ENCODE data around the gene TBCCD1.
"Not testable (repeated sequence)": the region's sequence is repeated elsewhere in the genome, so short reads cannot be mapped to it uniquely, and the experiment has no call there.

Gene TBCCD1

DNA sequence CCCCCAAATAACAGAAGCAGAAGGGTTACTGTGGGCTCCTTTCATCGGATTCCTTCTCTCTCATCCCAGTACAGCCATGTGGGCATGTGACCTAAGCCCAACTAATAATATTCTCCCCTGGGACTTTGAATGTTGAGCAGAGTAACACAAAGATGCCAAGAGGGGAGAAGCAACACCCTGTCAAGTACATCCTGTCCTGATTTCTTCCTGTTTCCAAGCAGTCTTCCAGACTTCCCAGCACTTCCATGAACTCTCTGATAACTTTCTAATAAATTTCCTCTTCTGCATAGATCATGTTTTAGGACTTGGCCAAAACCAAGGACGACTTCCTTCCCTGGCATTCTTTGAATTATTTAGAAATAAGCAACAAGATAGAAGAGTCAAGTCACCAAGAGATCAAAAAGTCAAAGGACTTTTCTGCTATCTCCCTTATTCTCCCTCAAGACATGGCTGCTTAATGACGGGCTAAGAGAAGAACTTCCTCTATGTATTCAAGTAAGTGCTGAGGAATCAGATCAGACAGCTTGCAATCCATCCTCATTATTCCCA lies 60.9 kb downstream of the TBCCD1 start:
- no peak for DNase-seq (ENCODE audit: extremely low read depth, low read depth)
- TF ChIP-seq, protein P1, sequence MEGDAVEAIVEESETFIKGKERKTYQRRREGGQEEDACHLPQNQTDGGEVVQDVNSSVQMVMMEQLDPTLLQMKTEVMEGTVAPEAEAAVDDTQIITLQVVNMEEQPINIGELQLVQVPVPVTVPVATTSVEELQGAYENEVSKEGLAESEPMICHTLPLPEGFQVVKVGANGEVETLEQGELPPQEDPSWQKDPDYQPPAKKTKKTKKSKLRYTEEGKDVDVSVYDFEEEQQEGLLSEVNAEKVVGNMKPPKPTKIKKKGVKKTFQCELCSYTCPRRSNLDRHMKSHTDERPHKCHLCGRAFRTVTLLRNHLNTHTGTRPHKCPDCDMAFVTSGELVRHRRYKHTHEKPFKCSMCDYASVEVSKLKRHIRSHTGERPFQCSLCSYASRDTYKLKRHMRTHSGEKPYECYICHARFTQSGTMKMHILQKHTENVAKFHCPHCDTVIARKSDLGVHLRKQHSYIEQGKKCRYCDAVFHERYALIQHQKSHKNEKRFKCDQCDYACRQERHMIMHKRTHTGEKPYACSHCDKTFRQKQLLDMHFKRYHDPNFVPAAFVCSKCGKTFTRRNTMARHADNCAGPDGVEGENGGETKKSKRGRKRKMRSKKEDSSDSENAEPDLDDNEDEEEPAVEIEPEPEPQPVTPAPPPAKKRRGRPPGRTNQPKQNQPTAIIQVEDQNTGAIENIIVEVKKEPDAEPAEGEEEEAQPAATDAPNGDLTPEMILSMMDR (IDR thresholded peaks at IDR 0.05; ENCODE audit: low read depth, low read length) = no peak

DNA sequence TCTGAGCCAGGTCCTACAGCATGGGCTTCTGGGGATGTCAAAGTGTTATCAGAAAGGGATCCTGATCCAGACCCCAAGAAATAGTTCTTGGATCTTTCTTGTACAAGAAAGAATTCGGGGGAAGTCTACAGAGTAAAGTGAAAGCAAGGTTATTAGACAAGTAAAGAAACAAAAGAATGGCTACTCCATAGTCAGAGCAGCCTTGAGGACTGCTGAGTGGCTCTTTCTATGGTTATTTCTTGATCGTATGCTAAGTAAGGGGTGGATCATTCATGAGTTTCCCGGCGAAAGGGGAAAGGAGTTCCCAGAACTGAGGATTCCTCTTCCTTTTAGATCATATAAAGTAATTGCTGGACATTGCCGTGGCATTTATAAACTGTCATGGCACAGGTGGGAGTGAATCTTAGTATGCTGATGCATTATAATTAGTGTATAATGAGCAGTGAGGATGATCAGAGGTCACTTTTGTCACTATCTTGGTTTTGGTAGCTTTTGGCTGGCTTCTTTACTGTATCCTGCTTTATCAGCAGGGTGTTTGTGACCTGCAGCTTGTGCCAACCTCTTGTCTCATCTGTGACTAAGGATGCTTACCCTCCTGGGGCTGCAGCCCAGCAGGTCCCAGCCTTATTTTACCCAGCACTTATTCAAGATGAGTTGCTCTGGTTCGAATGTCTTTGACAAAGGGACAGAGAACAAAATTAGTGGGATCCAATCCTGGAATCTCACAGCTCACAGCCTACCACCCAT lies 64.0 kb downstream of the TBCCD1 start:
- TF ChIP-seq, protein P1 (IDR thresholded peaks at IDR 0.05; ENCODE audit: low read depth, low read length) = no peak
- DNase-seq (ENCODE audit: extremely low read depth, low read depth) = no peak

DNA sequence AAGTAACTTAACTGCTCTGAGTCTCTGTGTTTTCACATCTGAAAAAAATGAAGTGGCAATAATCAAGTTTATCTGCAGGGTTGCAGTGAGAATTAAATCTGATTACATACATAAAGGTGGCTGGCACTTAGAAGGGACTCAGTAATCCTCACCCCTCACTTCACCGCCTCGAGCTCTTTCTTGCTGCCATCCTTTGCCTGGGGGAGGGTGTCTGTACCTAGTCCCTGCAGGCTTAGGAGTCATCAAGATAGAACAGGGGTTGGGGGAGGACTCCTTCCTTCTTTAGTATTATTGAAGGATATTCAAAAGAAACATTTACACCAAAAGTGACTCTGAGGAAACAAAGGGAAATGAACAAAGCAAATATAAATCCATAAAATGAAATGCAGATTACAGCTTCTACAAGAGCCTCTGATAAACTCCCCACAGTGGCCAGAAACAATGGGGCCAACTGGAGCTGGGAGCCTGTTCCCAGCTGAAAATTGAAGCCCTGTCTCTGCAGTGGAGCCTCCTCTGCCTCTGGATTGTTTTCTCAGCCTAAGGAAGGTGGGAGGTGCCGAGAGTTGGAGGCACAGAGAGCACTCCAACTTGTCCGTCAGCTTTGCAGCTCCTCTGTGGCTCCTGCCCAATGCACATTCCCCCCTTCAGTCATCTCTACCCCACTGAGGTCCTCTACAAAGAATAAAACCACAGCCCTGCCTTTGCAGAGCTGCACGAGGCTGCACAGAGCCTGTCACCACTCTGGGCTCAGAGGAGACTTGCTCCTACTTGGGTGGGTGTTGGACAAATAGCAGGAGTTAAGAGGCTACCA lies 64.8 kb downstream of the TBCCD1 start:
- TF ChIP-seq, protein P1 (IDR thresholded peaks at IDR 0.05; ENCODE audit: low read depth, low read length) = no peak
- no peak for DNase-seq (ENCODE audit: extremely low read depth, low read depth)

DNA sequence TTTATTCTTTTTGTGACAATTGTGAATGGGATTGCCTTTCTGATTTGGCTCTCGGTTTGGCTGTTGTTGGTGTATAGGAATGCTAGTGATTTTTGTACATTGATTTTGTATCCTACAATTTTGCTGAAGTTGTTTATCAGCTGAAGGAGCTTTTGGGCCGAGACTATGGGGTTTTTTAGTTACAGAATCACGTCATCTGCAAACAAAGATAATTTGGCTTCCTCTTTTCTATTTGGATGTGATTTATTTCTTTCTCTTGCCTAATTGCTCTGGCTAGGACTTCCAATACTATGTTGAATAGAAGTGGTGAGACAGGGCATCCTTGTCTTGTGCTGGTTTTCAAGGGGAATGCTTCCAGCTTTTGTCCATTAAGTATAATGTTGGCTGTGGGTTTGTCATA lies 67.2 kb downstream of the TBCCD1 start:
- not testable (repeated sequence) for DNase-seq (ENCODE audit: extremely low read depth, low read depth)

DNA sequence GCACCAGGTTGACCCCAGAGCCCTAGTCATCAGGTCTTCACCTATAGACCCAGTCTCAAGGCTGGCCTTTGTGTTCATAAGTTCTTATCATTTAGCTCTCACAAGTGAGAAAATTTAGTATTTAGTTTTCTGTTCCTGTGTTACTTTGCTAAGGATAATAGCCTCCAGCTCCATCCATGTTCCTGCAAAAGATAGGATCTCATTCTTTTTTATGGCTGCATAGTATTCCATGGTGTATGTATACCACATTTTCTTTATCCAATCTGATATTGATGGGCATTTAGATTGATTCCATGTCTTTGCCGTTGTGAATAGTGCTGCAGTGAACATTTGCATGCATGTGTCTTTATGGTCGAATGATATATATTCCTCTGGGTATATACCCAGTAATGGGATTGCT lies 69.1 kb downstream of the TBCCD1 start:
- DNase-seq (ENCODE audit: extremely low read depth, low read depth) = not testable (repeated sequence)

DNA sequence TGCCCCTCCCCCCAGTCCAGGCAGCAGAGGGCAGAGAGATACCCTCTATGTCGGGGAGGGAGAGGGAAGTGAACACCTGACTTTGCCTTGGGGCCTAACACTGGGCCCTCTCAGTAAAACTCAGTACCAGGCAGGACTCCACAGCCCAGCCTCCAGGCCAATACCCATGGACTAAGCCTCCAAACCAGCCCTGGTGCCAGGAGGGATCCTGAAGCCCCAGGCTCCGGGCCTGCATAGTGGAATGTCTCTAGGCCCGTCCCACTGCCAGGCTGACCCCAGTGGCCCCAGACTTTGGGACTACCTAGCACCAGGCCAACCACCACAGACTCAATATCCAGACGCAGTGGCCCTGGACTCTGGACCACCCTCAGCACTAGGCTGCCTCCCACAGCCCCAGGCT lies 69.5 kb downstream of the TBCCD1 start:
- TF ChIP-seq, protein P1 (IDR thresholded peaks at IDR 0.05; ENCODE audit: low read depth, low read length) = no peak
- DNase-seq (ENCODE audit: extremely low read depth, low read depth) = no peak

DNA sequence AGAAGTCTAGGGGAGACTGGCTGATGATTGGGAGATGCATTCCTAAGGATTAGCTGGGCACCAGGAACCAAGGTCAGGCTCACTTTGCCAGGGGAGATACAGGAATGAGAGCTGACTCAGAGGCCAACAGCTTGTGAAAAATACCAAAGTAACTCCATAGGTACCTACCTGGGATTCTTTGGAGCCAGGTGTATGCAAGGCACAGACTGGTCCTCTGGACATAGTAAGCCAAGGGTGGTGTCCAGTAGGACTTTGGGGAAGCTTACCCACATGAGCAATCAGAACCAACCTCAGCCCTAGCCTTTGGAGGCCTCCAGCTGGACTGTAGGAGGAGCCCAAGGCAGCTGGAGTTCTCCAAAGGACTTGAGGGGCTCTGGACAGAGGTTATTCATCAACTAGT lies 70.5 kb downstream of the TBCCD1 start:
- TF ChIP-seq, protein P1 (IDR thresholded peaks at IDR 0.05; ENCODE audit: low read depth, low read length) = no peak
- no peak for DNase-seq (ENCODE audit: extremely low read depth, low read depth)

Measured in AG09319 (cell line).